ENCODE measurements around the gene TMEM151A.
"Not testable (repeated sequence)": the region's sequence is repeated elsewhere in the genome, so short reads cannot be mapped to it uniquely, and the experiment has no call there.

Gene TMEM151A

GRCh38 chr11:66297610-66298009 lies 5.9 kb downstream of the TMEM151A start:
- in situ Hi-C loops (cut with MboI; ENCODE audit: low sequenced_read_pairs): no loop called here

GRCh38 chr11:66299186-66299585 lies 7.5 kb downstream of the TMEM151A start:
- in situ Hi-C loops (cut with MboI; ENCODE audit: low sequenced_read_pairs): no loop called here

- in situ Hi-C loops (cut with MboI; ENCODE audit: low sequenced_read_pairs): no loop called here
These were observed 11.0 kb downstream of the TMEM151A start for GRCh38 chr11:66302656-66303055.

- in situ Hi-C loops (cut with MboI; ENCODE audit: low sequenced_read_pairs): no loop called here
These were observed 17.8 kb downstream of the TMEM151A start for GRCh38 chr11:66309475-66309874.

- in situ Hi-C loops (cut with MboI; ENCODE audit: low sequenced_read_pairs): no loop called here
These were observed 18.6 kb downstream of the TMEM151A start for GRCh38 chr11:66310324-66310723.

GRCh38 chr11:66310803-66311440 lies 19.2 kb downstream of the TMEM151A start:
- in situ Hi-C loops (cut with MboI; ENCODE audit: low sequenced_read_pairs): not testable (repeated sequence)

GRCh38 chr11:66311470-66311964 lies 19.8 kb downstream of the TMEM151A start:
- in situ Hi-C loops (cut with MboI; ENCODE audit: low sequenced_read_pairs): no loop called here

- in situ Hi-C loops (cut with MboI; ENCODE audit: low sequenced_read_pairs): no loop called here
These were observed 20.4 kb downstream of the TMEM151A start for GRCh38 chr11:66311965-66312548.

GRCh38 chr11:66312549-66313320 lies 21.0 kb downstream of the TMEM151A start:
- in situ Hi-C loops (cut with MboI; ENCODE audit: low sequenced_read_pairs): no loop called here

GRCh38 chr11:66313321-66314185 lies 21.9 kb downstream of the TMEM151A start:
- in situ Hi-C loops (cut with MboI; ENCODE audit: low sequenced_read_pairs): no loop called here

GRCh38 chr11:66314186-66314501 lies 22.4 kb downstream of the TMEM151A start:
- in situ Hi-C loops (cut with MboI; ENCODE audit: low sequenced_read_pairs): no loop called here

- in situ Hi-C loops (cut with MboI; ENCODE audit: low sequenced_read_pairs): no loop called here
These were observed 23.1 kb downstream of the TMEM151A start for GRCh38 chr11:66314561-66315497.

GRCh38 chr11:66315498-66315885 lies 23.8 kb downstream of the TMEM151A start:
- in situ Hi-C loops (cut with MboI; ENCODE audit: low sequenced_read_pairs): no loop called here

- in situ Hi-C loops (cut with MboI; ENCODE audit: low sequenced_read_pairs): no loop called here
These were observed 24.5 kb downstream of the TMEM151A start for GRCh38 chr11:66315921-66316811.

- in situ Hi-C loops (cut with MboI; ENCODE audit: low sequenced_read_pairs): no loop called here
These were observed 25.2 kb downstream of the TMEM151A start, which contains the start of gene CD248 for GRCh38 chr11:66316849-66317251. TSS of gene CD248 (minus strand) at chr11:66317044. CDS start at chr11:66317027, 17 bp downstream.

- in situ Hi-C loops (cut with MboI; ENCODE audit: low sequenced_read_pairs): no loop called here
These were observed 25.6 kb downstream of the TMEM151A start for GRCh38 chr11:66317322-66317722.

GRCh38 chr11:66317723-66318599 lies 26.3 kb downstream of the TMEM151A start:
- in situ Hi-C loops (cut with MboI; ENCODE audit: low sequenced_read_pairs): no loop called here

GRCh38 chr11:66318600-66318970 lies 26.9 kb downstream of the TMEM151A start:
- in situ Hi-C loops (cut with MboI; ENCODE audit: low sequenced_read_pairs): no loop called here

Measured in hTERT RPE-1 (cell line).